ENCODE measurements around the gene UBAP2L. TPM values are rescaled to one million over a fixed set of nuclear protein-coding genes. Genes with fewer than 3 reads are reported as not detected.
"Not testable (repeated sequence)": the region's sequence is repeated elsewhere in the genome, so short reads cannot be mapped to it uniquely, and the experiment has no call there.

The UBAP2L gene
- total and polyA plus RNA-seq, 2 donors (not counting 1 experiment from before 2014, with no cell fraction given): 51.9 to 180 TPM

DNA sequence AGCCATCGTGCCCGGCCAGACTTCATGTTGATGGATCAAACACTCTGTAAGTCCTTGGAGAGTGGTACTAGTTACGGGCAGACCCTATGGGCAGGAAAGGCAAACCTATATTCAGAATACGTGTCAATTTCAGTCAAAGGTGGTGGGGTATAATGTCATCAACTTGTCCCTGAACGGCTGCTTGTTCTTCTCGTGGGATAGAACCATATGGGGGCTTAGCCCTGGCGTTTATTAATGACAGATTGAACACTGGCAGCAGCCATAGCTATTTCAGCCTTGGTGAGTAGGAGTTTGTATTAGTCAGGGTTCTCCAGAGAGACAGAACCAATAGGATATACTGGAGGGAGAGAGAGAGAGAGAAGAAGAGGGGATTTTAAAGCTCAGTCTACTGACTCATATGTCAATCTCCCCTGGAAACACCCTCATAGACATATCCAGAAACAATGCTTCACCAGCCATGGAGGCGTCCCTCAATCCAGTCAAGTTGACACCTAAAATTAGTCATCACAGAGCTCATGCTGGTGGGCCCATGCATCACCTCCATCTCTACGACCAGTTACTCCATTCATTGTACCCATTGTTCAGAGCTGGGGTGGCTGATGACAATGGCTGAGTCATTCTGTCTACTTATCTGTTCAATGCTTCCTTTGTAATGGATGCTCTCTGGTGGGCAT lies 84.0 kb downstream of the UBAP2L start:
- Histone ChIP-seq H3K4me3 (replicated peaks in 1 of 4; ENCODE audit: control extremely low read depth in 1 of 4, insufficient read depth in 1 of 4, low read depth in 3 of 4, low read length in 4 of 4) (no peak overlapping the region), H4K20me1 (ENCODE audit: control insufficient read depth, extremely low read depth, insufficient read depth, low read length) (no peaks in the 10 kb centered on the region), H3K79me2 (ENCODE audit: control insufficient read depth, insufficient read depth, low read length) (no peaks in the 10 kb centered on the region), H3K27me3 (ENCODE audit: control insufficient read depth, insufficient read depth, low read length) (no peaks in the 10 kb centered on the region), H3K9ac (ENCODE audit: insufficient read depth, low read length) (no peak overlapping the region), H3K4me1 (ENCODE audit: control insufficient read depth, extremely low read depth, insufficient read depth, low read length) (no peaks in the 10 kb centered on the region), H3K27ac (ENCODE audit: insufficient read depth, low read length) (no peak overlapping the region), H3K4me2 (ENCODE audit: extremely low read depth, insufficient read depth, low read length) (no peak overlapping the region), H2AFZ (ENCODE audit: low read length) (no peak overlapping the region), H3K9me3 (ENCODE audit: control insufficient read depth, insufficient read depth, low read depth, low read length) (no peaks in the 10 kb centered on the region), H3K36me3 (ENCODE audit: control insufficient read depth, insufficient read depth, low read length) (no peaks in the 10 kb centered on the region)
- TF ChIP-seq, protein P1, sequence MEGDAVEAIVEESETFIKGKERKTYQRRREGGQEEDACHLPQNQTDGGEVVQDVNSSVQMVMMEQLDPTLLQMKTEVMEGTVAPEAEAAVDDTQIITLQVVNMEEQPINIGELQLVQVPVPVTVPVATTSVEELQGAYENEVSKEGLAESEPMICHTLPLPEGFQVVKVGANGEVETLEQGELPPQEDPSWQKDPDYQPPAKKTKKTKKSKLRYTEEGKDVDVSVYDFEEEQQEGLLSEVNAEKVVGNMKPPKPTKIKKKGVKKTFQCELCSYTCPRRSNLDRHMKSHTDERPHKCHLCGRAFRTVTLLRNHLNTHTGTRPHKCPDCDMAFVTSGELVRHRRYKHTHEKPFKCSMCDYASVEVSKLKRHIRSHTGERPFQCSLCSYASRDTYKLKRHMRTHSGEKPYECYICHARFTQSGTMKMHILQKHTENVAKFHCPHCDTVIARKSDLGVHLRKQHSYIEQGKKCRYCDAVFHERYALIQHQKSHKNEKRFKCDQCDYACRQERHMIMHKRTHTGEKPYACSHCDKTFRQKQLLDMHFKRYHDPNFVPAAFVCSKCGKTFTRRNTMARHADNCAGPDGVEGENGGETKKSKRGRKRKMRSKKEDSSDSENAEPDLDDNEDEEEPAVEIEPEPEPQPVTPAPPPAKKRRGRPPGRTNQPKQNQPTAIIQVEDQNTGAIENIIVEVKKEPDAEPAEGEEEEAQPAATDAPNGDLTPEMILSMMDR (conservative IDR thresholded peaks at IDR 0.05 in 1 of 2, IDR thresholded peaks at IDR 0.05 in 1 of 2; ENCODE audit: low read depth in 1 of 2, low read length in 2 of 2): no peak
- DNase-seq (ENCODE audit: low read depth in 2 of 2): peak in 1 of 2 donors; percentile 61

DNA sequence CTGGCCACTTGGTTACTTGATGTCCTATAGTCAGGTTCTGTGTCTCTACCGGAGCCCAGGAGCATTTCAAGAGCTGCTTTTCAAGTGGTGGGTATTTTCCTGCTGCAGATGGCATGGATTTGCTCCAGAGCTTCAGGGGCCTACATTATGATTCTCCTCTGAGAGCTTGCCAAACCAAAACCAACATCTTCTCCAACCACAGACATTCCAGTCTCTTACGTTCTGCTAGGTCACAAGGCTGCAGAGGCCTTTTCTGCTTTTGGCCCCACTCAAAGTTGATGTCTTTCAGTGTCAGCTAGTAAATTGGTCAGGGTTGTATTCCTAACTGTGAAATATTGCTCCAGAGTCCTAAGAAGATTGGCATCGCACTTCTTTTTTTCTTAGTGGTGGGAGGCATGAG lies 85.4 kb downstream of the UBAP2L start:
- H3K9ac ChIP-seq (ENCODE audit: insufficient read depth, low read length): no peak overlapping the region
- H3K4me3 ChIP-seq (replicated peaks in 1 of 4; ENCODE audit: control extremely low read depth in 1 of 4, insufficient read depth in 1 of 4, low read depth in 3 of 4, low read length in 4 of 4): no peak overlapping the region
- no peaks in the 10 kb centered on the region for H3K36me3 ChIP-seq (ENCODE audit: control insufficient read depth, insufficient read depth, low read length)
- DNase-seq (ENCODE audit: low read depth in 2 of 2): peak in 1 of 2 donors; percentile 71
- H3K4me1 ChIP-seq (ENCODE audit: control insufficient read depth, extremely low read depth, insufficient read depth, low read length): no peaks in the 10 kb centered on the region
- no peak for TF ChIP-seq EZH2 (IDR thresholded peaks at IDR 0.05; ENCODE audit: low read length, missing control alignments)
- TF ChIP-seq, protein P1 (conservative IDR thresholded peaks at IDR 0.05 in 1 of 2, IDR thresholded peaks at IDR 0.05 in 1 of 2; ENCODE audit: low read depth in 1 of 2, low read length in 2 of 2): no peak
- H3K9me3 ChIP-seq (ENCODE audit: control insufficient read depth, insufficient read depth, low read depth, low read length): no peaks in the 10 kb centered on the region
- H2AFZ ChIP-seq (ENCODE audit: low read length): no peak overlapping the region
- no peak overlapping the region for H3K27ac ChIP-seq (ENCODE audit: insufficient read depth, low read length)
- no peaks in the 10 kb centered on the region for H3K79me2 ChIP-seq (ENCODE audit: control insufficient read depth, insufficient read depth, low read length)
- H3K27me3 ChIP-seq (ENCODE audit: control insufficient read depth, insufficient read depth, low read length): no peaks in the 10 kb centered on the region
- no peaks in the 10 kb centered on the region for H4K20me1 ChIP-seq (ENCODE audit: control insufficient read depth, extremely low read depth, insufficient read depth, low read length)
- no peak overlapping the region for H3K4me2 ChIP-seq (ENCODE audit: extremely low read depth, insufficient read depth, low read length)

DNA sequence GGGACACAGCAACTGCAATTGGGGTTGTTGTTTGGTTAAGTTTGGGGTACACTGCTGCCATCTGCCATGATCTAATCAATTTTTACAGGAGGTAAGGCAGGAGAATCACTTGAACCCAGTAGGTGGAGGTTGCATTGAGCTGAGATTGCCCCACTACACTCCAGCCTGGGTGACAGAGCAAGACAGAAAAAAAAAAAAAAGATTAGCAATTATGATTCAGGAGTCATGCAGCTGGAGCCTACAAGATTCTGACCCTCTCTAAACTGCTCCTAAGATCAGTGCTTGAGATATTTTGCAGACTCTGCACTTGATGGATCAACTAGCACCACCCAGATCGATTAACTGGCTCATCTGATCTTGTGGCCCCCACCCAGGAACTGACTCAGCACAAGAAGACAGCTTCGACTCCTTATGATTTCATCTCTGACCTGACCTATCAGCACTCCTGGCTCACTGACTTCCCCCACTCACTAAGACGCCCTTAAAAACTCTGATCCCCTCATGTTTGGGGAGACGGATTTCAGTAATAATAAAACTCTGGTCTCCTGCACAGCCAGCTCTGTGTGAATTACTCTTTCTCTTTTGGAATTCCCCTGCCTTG lies 87.0 kb downstream of the UBAP2L start:
- H3K36me3 ChIP-seq (ENCODE audit: control insufficient read depth, insufficient read depth, low read length); H3K79me2 ChIP-seq (ENCODE audit: control insufficient read depth, insufficient read depth, low read length); H3K9ac ChIP-seq (ENCODE audit: insufficient read depth, low read length); H3K27me3 ChIP-seq (ENCODE audit: control insufficient read depth, insufficient read depth, low read length); H3K4me1 ChIP-seq (ENCODE audit: control insufficient read depth, extremely low read depth, insufficient read depth, low read length); DNase-seq (ENCODE audit: low read depth in 2 of 2); H4K20me1 ChIP-seq (ENCODE audit: control insufficient read depth, extremely low read depth, insufficient read depth, low read length); H3K4me2 ChIP-seq (ENCODE audit: extremely low read depth, insufficient read depth, low read length); H3K4me3 ChIP-seq (replicated peaks in 1 of 4; ENCODE audit: control extremely low read depth in 1 of 4, insufficient read depth in 1 of 4, low read depth in 3 of 4, low read length in 4 of 4); H3K9me3 ChIP-seq (ENCODE audit: control insufficient read depth, insufficient read depth, low read depth, low read length); H3K27ac ChIP-seq (ENCODE audit: insufficient read depth, low read length); H2AFZ ChIP-seq (ENCODE audit: low read length): not testable (repeated sequence)

DNA sequence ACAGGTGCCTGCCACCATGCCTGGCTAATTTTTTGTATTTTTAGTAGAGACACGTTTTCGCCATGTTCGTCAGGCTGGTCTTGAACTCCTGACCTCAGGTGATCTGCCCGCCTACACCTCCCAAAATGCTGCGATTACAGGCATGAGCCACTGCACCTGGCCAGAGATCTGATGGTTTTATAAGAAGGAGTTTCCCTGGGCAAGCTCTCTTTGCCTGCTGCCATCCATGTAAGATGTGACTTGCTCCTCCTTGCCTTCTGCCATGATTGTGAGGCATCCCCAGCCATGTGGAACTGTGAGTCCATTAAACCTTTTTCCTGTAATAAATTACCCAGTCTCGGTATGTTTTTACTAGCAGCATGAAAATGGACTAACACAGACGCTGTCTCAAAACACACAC lies 88.4 kb downstream of the UBAP2L start:
- H4K20me1 ChIP-seq (ENCODE audit: control insufficient read depth, extremely low read depth, insufficient read depth, low read length); H3K27ac ChIP-seq (ENCODE audit: insufficient read depth, low read length); H3K36me3 ChIP-seq (ENCODE audit: control insufficient read depth, insufficient read depth, low read length); H3K27me3 ChIP-seq (ENCODE audit: control insufficient read depth, insufficient read depth, low read length); H3K79me2 ChIP-seq (ENCODE audit: control insufficient read depth, insufficient read depth, low read length); H3K4me2 ChIP-seq (ENCODE audit: extremely low read depth, insufficient read depth, low read length); H3K4me3 ChIP-seq (replicated peaks in 1 of 4; ENCODE audit: control extremely low read depth in 1 of 4, insufficient read depth in 1 of 4, low read depth in 3 of 4, low read length in 4 of 4); DNase-seq (ENCODE audit: low read depth in 2 of 2); H3K9me3 ChIP-seq (ENCODE audit: control insufficient read depth, insufficient read depth, low read depth, low read length); H3K4me1 ChIP-seq (ENCODE audit: control insufficient read depth, extremely low read depth, insufficient read depth, low read length); H3K9ac ChIP-seq (ENCODE audit: insufficient read depth, low read length); H2AFZ ChIP-seq (ENCODE audit: low read length): not testable (repeated sequence)

DNA sequence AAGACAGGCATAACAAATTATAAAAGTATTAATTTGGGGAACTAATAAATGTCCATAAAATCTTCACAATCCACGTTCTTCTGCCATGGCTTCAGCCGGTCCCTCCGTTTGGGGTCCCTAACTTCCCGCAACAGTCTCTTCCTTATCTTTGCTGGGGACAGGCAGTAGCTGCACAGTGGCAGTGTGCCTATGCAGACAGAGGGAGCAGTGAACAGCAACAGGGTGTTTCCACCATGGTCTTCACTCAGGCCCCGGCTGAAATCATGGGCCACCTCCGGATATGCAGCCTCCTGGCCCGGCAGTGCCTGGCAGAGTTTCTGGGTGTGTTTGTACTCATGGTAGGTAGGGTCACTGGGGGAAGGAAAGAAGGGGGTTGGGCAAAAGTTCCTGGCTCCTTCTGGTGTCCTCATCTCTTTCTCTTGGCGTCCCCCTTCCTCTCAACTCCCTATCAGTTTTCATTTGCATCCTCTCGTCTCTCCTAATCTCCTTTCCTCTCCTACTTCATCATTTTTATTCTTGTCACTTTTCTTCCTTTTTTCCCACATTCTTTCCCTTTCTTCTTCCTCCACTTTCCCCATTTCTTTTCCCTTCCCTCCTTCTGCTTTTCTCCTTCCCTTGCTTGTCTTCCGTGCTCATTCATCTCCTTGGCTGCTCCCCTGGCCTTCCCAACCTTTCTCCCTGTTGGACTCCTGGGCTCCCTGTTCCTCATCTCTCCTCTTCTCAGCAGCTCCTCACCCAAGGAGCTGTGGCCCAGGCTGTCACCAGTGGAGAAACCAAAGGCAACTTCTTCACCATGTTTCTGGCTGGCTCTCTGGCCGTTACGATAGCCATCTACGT lies 91.7 kb downstream of the UBAP2L start:
- not testable (repeated sequence) for H3K4me1 ChIP-seq (ENCODE audit: control insufficient read depth, extremely low read depth, insufficient read depth, low read length); H3K27me3 ChIP-seq (ENCODE audit: control insufficient read depth, insufficient read depth, low read length); DNase-seq (ENCODE audit: low read depth in 2 of 2); H3K9ac ChIP-seq (ENCODE audit: insufficient read depth, low read length); H3K27ac ChIP-seq (ENCODE audit: insufficient read depth, low read length); H3K4me3 ChIP-seq (replicated peaks in 1 of 4; ENCODE audit: control extremely low read depth in 1 of 4, insufficient read depth in 1 of 4, low read depth in 3 of 4, low read length in 4 of 4); H4K20me1 ChIP-seq (ENCODE audit: control insufficient read depth, extremely low read depth, insufficient read depth, low read length); H3K79me2 ChIP-seq (ENCODE audit: control insufficient read depth, insufficient read depth, low read length); H3K9me3 ChIP-seq (ENCODE audit: control insufficient read depth, insufficient read depth, low read depth, low read length); H2AFZ ChIP-seq (ENCODE audit: low read length); H3K36me3 ChIP-seq (ENCODE audit: control insufficient read depth, insufficient read depth, low read length); H3K4me2 ChIP-seq (ENCODE audit: extremely low read depth, insufficient read depth, low read length)
